ENCODE results near the gene PRSS50. TPM values are rescaled to one million over a fixed set of nuclear protein-coding genes. Genes with fewer than 3 reads are reported as not detected.

Gene PRSS50
- total RNA-seq, 2 donors from 2014 or later = 0.28 to 0.54 TPM

- Histone ChIP-seq H3K27me3 (replicated peaks; ENCODE audit: insufficient read depth) (no peaks in the 10 kb centered on the region), H3K4me3 (no peak overlapping the region), H3K9me3 (no peaks in the 10 kb centered on the region), H3K4me1 (ENCODE audit: control insufficient read depth in 1 of 2, low read depth in 2 of 2) (no peaks in the 10 kb centered on the region), H3K36me3 (no peaks in the 10 kb centered on the region), H3K27ac (no peak overlapping the region)
- TF ChIP-seq CTCF (IDR thresholded peaks at IDR 0.05) = no peak
- DNase-seq (ENCODE audit: low spot score) (no peak), ATAC-seq (ENCODE audit: insufficient number of reproducible peaks, low FRiP score, low read depth) (no peak)
These were observed 45.9 kb downstream of the PRSS50 start for GRCh38 chr3:46671541-46672348.

- no peaks in the 10 kb centered on the region for H3K27me3 ChIP-seq (replicated peaks; ENCODE audit: insufficient read depth)
- no peak for ATAC-seq (ENCODE audit: insufficient number of reproducible peaks, low FRiP score, low read depth)
- no peak for TF ChIP-seq CTCF (IDR thresholded peaks at IDR 0.05)
These were observed 46.7 kb downstream of the PRSS50 start for GRCh38 chr3:46670891-46671427.

GRCh38 chr3:46670000-46670890 lies 47.4 kb downstream of the PRSS50 start:
- no peak for TF ChIP-seq CTCF (IDR thresholded peaks at IDR 0.05)
- Histone ChIP-seq H3K27me3 (replicated peaks; ENCODE audit: insufficient read depth) (no peaks in the 10 kb centered on the region), H3K4me1 (ENCODE audit: control insufficient read depth in 1 of 2, low read depth in 2 of 2) (peaks cover 0 to 4% of the 10 kb centered on the region in 2 donors), H3K27ac (no peak overlapping the region), H3K36me3 (no peaks in the 10 kb centered on the region), H3K9me3 (no peaks in the 10 kb centered on the region), H3K4me3 (no peak overlapping the region)
- no peak for DNase-seq (ENCODE audit: low spot score)
- no peak for ATAC-seq (ENCODE audit: insufficient number of reproducible peaks, low FRiP score, low read depth)

More at GRCh38 chr3:46670891-46671427, 46.7 kb downstream of the PRSS50 start:
- Histone ChIP-seq H3K36me3 (no peaks in the 10 kb centered on the region), H3K4me1 (ENCODE audit: control insufficient read depth in 1 of 2, low read depth in 2 of 2) (peaks cover 0 to 4% of the 10 kb centered on the region in 2 donors), H3K27ac (no peak overlapping the region), H3K4me3 (no peak overlapping the region), H3K9me3 (no peaks in the 10 kb centered on the region)
- no peak for DNase-seq (ENCODE audit: low spot score)

GRCh38 chr3:46669191-46669999 lies 48.3 kb downstream of the PRSS50 start:
- H3K4me3 ChIP-seq = no peak overlapping the region
- no peak for TF ChIP-seq CTCF (IDR thresholded peaks at IDR 0.05)
- H3K27me3 ChIP-seq (replicated peaks; ENCODE audit: insufficient read depth) = no peaks in the 10 kb centered on the region
- H3K27ac ChIP-seq = no peak overlapping the region
- H3K4me1 ChIP-seq (ENCODE audit: control insufficient read depth in 1 of 2, low read depth in 2 of 2) = peaks cover 0 to 4% of the 10 kb centered on the region in 2 donors
- DNase-seq (ENCODE audit: low spot score) (no peak), ATAC-seq (ENCODE audit: insufficient number of reproducible peaks, low FRiP score, low read depth) (no peak)
- no peaks in the 10 kb centered on the region for H3K36me3 ChIP-seq
- no peaks in the 10 kb centered on the region for H3K9me3 ChIP-seq
